K562 (cell line): Measurements from ENCODE around the gene FKBP1B. TPM values are rescaled to one million over a fixed set of nuclear protein-coding genes. Genes with fewer than 3 reads are reported as not detected.
A peak's percentile ranks its signal among the peaks of the same experiment; 100 is the strongest.

Source experiments
- ATF1 ChIP-seq, 2 experiments: fragments of 450-650 bp in 1 of 2; IDR thresholded peaks; 2 replicates each; pipeline ENCODE4 v1.6.1; 2016; ENCODE audit warnings: missing compliant biosample characterization in 1 of 2, missing genetic modification characterization in 1 of 2
- BRF1 ChIP-seq: IDR thresholded peaks from 3 replicates; pipeline ENCODE4 v1.6.1; 2011; ENCODE audit warnings: borderline replicate concordance, mild to moderate bottlenecking; ENCODE audit not compliant: insufficient read length; ENCODE audit errors: extremely low read depth
- CCAR2 ChIP-seq: fragments of 200-400 bp; formaldehyde crosslinking; IDR thresholded peaks from 2 replicates; pipeline ENCODE4 v1.6.1; 2017; ENCODE audit warnings: mild to moderate bottlenecking, low read depth, low read length
- FOXA1 ChIP-seq: fragments of 450-650 bp; IDR thresholded peaks from 2 replicates; pipeline ENCODE4 v1.6.1; 2016; ENCODE audit warnings: mild to moderate bottlenecking, borderline replicate concordance
- JUNB ChIP-seq: fragments of 450-650 bp; formaldehyde crosslinking; conservative IDR thresholded peaks from 2 replicates; pipeline ENCODE4 v1.4.0; 2020; ENCODE audit warnings: mild to moderate bottlenecking
- KDM5B ChIP-seq: fragments of 200-600 bp; sonication (generic); IDR thresholded peaks from 2 replicates; pipeline ENCODE4 v1.6.1; 2012; ENCODE audit warnings: low read depth, mild to moderate bottlenecking, moderate library complexity, low read length, control low read depth, inconsistent platforms; ENCODE audit not compliant: insufficient replicate concordance
- MED1 ChIP-seq: sonication (generic); formaldehyde crosslinking; IDR thresholded peaks from 2 replicates; pipeline ENCODE4 v1.8.1; 2023; ENCODE audit warnings: missing genetic modification reagents, borderline replicate concordance
- MEF2A ChIP-seq: IDR thresholded peaks from 2 replicates; pipeline ENCODE4 v1.6.1; 2011; ENCODE audit warnings: low read depth, mild to moderate bottlenecking, low read length, moderate library complexity; ENCODE audit not compliant: control insufficient read depth
- MEF2D ChIP-seq: conservative IDR thresholded peaks from 2 replicates; pipeline ENCODE4 v1.6.1; 2016; ENCODE audit warnings: low read depth, missing genetic modification characterization, missing compliant biosample characterization
- MTA2 ChIP-seq: fragments of 450-650 bp; IDR thresholded peaks from 2 replicates; pipeline ENCODE4 v1.6.1; 2016; ENCODE audit warnings: low read depth
- NCOA6 ChIP-seq: fragments of 450-650 bp; IDR thresholded peaks from 2 replicates; pipeline ENCODE4 v1.6.1; 2017; ENCODE audit warnings: mild to moderate bottlenecking
- NELFE ChIP-seq: IDR thresholded peaks from 2 replicates; pipeline ENCODE4 v1.6.1; 2011; ENCODE audit warnings: mild to moderate bottlenecking; ENCODE audit not compliant: insufficient read depth, insufficient read length
- NONO ChIP-seq, 2 experiments: fragments of 200-400 bp in 1 of 2; fragments of 450-650 bp in 1 of 2; formaldehyde crosslinking in 1 of 2; IDR thresholded peaks; 2 replicates each; pipeline ENCODE4 v1.6.1; 2017; ENCODE audit warnings: low read depth in 2 of 2, mild to moderate bottlenecking in 2 of 2, moderate library complexity in 2 of 2, low read length in 1 of 2
- NUFIP1 ChIP-seq: fragments of 450-650 bp; IDR thresholded peaks from 2 replicates; pipeline ENCODE4 v1.6.1; 2018; ENCODE audit not compliant: partially characterized antibody
- PHF21A ChIP-seq: fragments of 450-650 bp; IDR thresholded peaks from 2 replicates; pipeline ENCODE4 v1.6.1; 2017; ENCODE audit warnings: low read depth, borderline replicate concordance
- RAD51 ChIP-seq: fragments of 450-650 bp; IDR thresholded peaks from 2 replicates; pipeline ENCODE4 v1.7.1; 2016; ENCODE audit warnings: low read depth, mild to moderate bottlenecking, borderline replicate concordance
- SP2 ChIP-seq: IDR thresholded peaks from 2 replicates; pipeline ENCODE4 v1.6.1; 2011; ENCODE audit warnings: mild to moderate bottlenecking, low read depth, low read length, moderate library complexity; ENCODE audit not compliant: poor library complexity, severe bottlenecking; ENCODE audit errors: extremely low read depth
- TAL1 ChIP-seq: fragments of 450-650 bp; IDR thresholded peaks from 2 replicates; pipeline ENCODE4 v1.6.1; 2016; ENCODE audit warnings: mild to moderate bottlenecking
- TARDBP ChIP-seq: fragments of 450-650 bp; IDR thresholded peaks from 2 replicates; pipeline ENCODE4 v1.6.1; 2016
- TCFL5 ChIP-seq: fragments of 250-450 bp; sonication (Bioruptor Pico); conservative IDR thresholded peaks from 2 replicates; pipeline ENCODE4 v1.6.1; 2021; ENCODE audit warnings: mild to moderate bottlenecking, moderate library complexity, matching md5 sums
- TEAD2 ChIP-seq: fragments of 450-650 bp; IDR thresholded peaks from 2 replicates; pipeline ENCODE4 v1.6.1; 2016; ENCODE audit warnings: missing genetic modification characterization, control low read depth, missing compliant biosample characterization
- ZFP36 ChIP-seq: fragments of 150-350 bp; IDR thresholded peaks from 2 replicates; pipeline ENCODE4 v1.6.1; 2018; ENCODE audit warnings: low read length, low read depth; ENCODE audit not compliant: partially characterized antibody
- ZKSCAN3 ChIP-seq: fragments of 250-450 bp; sonication (Bioruptor Pico); IDR thresholded peaks from 2 replicates; pipeline ENCODE4 v1.4.0; 2020
- ZNF184 ChIP-seq: sonication (generic); formaldehyde crosslinking; IDR thresholded peaks from 2 replicates; pipeline ENCODE4 v1.5.0; 2020; ENCODE audit warnings: missing genetic modification reagents
- polyA plus RNA-seq, 8 experiments: library from polyadenylated mRNA; depleted of rRNA in 4 of 8; stranded (reverse) in 5 of 8; unstranded in 3 of 8; fragments of >200 nt; fragmentation: Nextera tagmentation in 2 of 8; fragmentation: Illumina TruSeq in 1 of 8; extraction: Ambion mirVana in 2 of 8; extraction: Trizol in 1 of 8; gene quantifications; 2 replicates each; pipeline versions ENCODE4 v1.2.1 to v1.2.3, GENCODE V29; 2011 to 2014; ENCODE audit warnings: inconsistent platforms in 1 of 8, missing spikeins in 1 of 8
- total RNA-seq, 7 experiments: library from RNA; depleted of rRNA in 6 of 7; stranded (reverse); fragments of >200 nt in 6 of 7; fragmentation: Illumina TruSeq in 2 of 7; extraction: Trizol in 2 of 7; gene quantifications; 2 replicates each; pipeline versions ENCODE4 v1.2.1 to v1.2.3, GENCODE V29; 2011 to 2021; ENCODE audit warnings: low replicate concordance in 1 of 7
- TF ChIP-seq, protein P1 (sequence below): fragments of 250-450 bp; sonication (Bioruptor Pico); IDR thresholded peaks from 2 replicates; pipeline ENCODE4 v1.4.0; 2020; ENCODE audit warnings: mild to moderate bottlenecking, moderate library complexity
- TF ChIP-seq, protein P2 (sequence below), 2 experiments: IDR thresholded peaks; 2 replicates each; pipeline ENCODE4 v1.6.1; 2012; ENCODE audit warnings: improper control_type of control experiment in 2 of 2, low read depth in 2 of 2, low read length in 2 of 2, borderline replicate concordance in 1 of 2

Gene FKBP1B
- total and polyA plus RNA-seq, 9 of the 15 experiments (the other 6 are each of a cell fraction or from before 2014, with no cell fraction given) = 0.58 to 9.4 (median 1.6) TPM

DNA sequence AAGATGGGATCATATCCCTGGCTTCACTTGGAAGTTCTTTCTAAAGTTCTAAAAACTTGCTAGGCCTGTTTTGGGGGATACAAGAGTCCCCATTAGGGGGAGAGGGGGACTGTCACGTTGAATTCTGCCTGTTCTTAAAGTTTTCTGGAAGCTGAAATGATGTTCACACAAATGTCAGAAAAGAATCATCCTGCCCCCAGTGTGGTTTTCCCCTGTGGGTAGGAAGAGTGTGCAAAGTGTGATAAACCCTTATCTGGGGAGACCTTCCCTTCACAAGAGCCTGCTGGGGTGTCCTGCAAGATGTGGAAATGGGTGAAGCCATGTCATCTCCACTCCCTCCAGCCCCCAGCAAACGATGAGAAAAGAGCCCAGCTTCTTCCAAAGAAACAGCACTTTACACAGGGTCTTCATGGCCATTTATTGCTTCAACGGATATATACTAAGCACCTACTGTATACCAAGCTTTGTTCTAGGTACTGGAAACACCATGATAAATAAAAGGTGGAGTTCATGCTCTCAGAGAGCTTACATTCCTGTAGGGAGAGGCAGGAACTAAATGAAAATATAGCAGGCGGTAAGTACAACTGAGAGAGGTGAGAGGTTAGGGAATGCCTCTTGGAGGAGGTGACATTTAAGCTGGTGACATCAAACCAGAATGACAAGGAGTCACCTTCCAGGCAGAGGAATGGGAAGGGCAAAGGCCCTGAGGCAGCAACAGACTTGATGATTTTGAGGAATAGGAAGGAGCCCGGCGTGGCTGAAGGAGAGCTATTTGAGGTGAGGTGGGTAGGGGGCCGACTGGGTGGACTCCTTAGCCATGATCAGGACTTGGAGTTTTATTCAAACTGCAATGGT, 38.1 kb upstream of the FKBP1B start (continued):
- TF ChIP-seq BRF1 (no peak), TCFL5 (CRISPR knock-in tag) (0 out of 2 replicates have a peak, but pooled peaks have one; percentile 34), TAL1 (peak; percentile 99), TARDBP (peak; percentile 86; the same call in 1 of the 2 replicates), TEAD2 (no peak), MED1 (CRISPR knock-in tag) (no peak), MTA2 (peak; percentile 98), CCAR2 (no peak), RAD51 (peak; percentile 22; the same call in 1 of the 2 replicates), NELFE (no peak), FOXA1 (no peak), NONO (IDR thresholded peaks at IDR 0.05; ENCODE audit: low read depth in 2 of 2, low read length in 1 of 2) (peak in 1 of 2 experiments; percentile 88; a peak in 2 of 4 replicates), MEF2D (tag) (0 out of 2 replicates have a peak, but pooled peaks have one; percentile 52), KDM5B (peak; percentile 59), MEF2A (peak; percentile 63), NUFIP1 (no peak), ZKSCAN3 (CRISPR knock-in tag) (no peak), ZNF184 (CRISPR knock-in tag) (no peak), JUNB (CRISPR knock-in tag) (no peak), ATF1 (CRISPR knock-in tag; IDR thresholded peaks at IDR 0.05) (no peak), ATF1 (tag; IDR thresholded peaks at IDR 0.05) (peak; percentile 69), NCOA6 (0 out of 2 replicates have a peak, but pooled peaks have one; percentile 34), PHF21A (0 out of 2 replicates have a peak, but pooled peaks have one; percentile 48), ZFP36 (peak; percentile 74), SP2 (no peak)
- TF ChIP-seq, protein P1, sequence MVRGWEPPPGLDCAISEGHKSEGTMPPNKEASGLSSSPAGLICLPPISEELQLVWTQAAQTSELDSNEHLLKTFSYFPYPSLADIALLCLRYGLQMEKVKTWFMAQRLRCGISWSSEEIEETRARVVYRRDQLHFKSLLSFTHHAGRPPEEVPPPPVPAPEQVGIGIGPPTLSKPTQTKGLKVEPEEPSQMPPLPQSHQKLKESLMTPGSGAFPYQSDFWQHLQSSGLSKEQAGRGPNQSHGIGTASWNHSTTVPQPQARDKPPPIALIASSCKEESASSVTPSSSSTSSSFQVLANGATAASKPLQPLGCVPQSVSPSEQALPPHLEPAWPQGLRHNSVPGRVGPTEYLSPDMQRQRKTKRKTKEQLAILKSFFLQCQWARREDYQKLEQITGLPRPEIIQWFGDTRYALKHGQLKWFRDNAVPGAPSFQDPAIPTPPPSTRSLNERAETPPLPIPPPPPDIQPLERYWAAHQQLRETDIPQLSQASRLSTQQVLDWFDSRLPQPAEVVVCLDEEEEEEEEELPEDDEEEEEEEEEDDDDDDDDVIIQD (CRISPR knock-in tag) = no peak
- TF ChIP-seq, protein P2, sequence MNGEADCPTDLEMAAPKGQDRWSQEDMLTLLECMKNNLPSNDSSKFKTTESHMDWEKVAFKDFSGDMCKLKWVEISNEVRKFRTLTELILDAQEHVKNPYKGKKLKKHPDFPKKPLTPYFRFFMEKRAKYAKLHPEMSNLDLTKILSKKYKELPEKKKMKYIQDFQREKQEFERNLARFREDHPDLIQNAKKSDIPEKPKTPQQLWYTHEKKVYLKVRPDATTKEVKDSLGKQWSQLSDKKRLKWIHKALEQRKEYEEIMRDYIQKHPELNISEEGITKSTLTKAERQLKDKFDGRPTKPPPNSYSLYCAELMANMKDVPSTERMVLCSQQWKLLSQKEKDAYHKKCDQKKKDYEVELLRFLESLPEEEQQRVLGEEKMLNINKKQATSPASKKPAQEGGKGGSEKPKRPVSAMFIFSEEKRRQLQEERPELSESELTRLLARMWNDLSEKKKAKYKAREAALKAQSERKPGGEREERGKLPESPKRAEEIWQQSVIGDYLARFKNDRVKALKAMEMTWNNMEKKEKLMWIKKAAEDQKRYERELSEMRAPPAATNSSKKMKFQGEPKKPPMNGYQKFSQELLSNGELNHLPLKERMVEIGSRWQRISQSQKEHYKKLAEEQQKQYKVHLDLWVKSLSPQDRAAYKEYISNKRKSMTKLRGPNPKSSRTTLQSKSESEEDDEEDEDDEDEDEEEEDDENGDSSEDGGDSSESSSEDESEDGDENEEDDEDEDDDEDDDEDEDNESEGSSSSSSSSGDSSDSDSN (IDR thresholded peaks at IDR 0.05; ENCODE audit: borderline replicate concordance in 1 of 2, low read depth in 2 of 2, low read length in 2 of 2) = peak; percentile 39 to 64; a peak in 2 of 4 replicates
